ENCODE measurements around the gene FOXP4. TPM values are rescaled to one million over a fixed set of nuclear protein-coding genes. Genes with fewer than 3 reads are reported as not detected.

FOXP4 gene
- total RNA-seq, 1 experiment from 2014 or later: 0.53 TPM

GRCh38 chr6:41518118-41518517 is 28.1 kb upstream of the FOXP4 start:
- Histone ChIP-seq H3K36me3 (no peaks in the 10 kb centered on the region), H3K9me3 (no peaks in the 10 kb centered on the region), H3K4me3 (no peak overlapping the region), H3K27me3 (no peaks in the 10 kb centered on the region)
- DNase-seq: no peak

DNA sequence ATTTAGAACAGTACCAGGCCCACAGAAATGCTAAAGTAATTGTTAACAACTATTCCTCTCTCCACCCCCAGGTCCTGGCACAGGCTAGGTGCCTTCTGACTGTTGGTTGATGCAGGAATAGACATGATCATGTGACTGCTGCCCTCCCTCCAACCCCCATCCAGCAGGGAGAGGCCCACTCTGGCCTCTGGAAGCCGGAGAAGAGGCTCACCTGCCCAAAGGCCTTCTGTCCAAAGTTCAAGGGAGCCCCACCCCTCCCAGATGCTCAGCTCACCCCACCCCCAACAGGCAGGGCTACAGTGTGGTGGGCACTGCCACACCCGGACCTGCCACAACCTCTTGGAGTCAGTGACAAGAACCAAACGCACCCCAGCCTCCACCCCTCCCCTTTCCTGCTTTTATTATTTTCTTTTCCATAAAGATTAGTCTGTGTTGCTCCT is 26.9 kb upstream of the FOXP4 start:
- DNase-seq: no peak
- Histone ChIP-seq H3K4me3 (no peak overlapping the region), H3K9me3 (no peaks in the 10 kb centered on the region), H3K27me3 (no peaks in the 10 kb centered on the region), H3K36me3 (no peaks in the 10 kb centered on the region)

DNA sequence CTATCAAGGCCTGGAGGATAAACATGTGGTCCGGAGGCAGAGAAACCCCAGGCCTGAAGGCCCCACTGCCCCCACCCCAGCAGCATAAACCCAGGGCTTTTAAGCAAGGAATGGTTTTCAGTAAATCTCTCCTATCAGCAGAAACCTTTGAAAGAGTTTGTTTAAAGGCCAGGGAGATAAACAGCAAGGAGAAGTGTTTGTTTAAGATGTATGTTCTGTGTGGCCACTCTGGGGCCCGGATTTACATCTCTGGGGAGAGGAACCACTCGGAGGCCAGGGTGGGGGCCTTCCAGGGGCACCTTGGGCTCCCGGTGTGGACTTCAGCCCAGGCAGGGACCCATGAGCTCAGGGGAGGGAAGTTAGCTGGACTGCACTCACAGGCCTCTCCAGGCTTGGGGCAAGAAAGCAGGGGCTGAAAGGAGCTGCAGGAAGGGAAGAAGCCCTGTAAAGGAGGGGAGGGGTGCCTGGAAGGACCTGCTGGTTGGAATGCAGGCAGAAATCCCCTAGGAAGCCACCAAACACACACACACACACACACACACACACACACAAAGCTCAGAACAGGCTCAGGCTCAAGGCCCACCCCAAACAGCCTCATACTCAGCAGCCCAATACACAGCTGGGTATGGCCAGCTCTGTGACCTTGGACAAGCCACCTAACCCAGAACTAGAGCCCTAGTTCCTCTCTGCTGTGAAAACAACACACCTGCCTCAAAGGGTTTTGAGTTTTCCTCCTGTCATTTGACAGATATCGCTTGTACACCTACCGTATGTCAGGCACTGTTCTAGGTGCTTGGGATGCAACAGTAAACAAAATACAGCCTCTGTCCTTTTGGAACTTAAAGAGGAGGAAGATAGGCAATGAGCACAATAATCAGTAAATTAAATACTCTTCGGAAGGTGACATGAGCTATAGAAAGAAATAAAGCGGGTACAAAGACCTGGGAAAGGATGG is 26.2 kb upstream of the FOXP4 start:
- DNase-seq: no peak
- Histone ChIP-seq H3K9me3 (no peaks in the 10 kb centered on the region), H3K4me3 (no peak overlapping the region), H3K27me3 (no peaks in the 10 kb centered on the region), H3K36me3 (no peaks in the 10 kb centered on the region)

- no peak for DNase-seq
- Histone ChIP-seq H3K27me3 (no peaks in the 10 kb centered on the region), H3K9me3 (no peaks in the 10 kb centered on the region), H3K4me3 (no peak overlapping the region), H3K36me3 (no peaks in the 10 kb centered on the region)
Measured at GRCh38 chr6:41522780-41523548, 23.2 kb upstream of the FOXP4 start.

- DNase-seq: no peak
- Histone ChIP-seq H3K9me3 (no peaks in the 10 kb centered on the region), H3K27me3 (no peaks in the 10 kb centered on the region), H3K36me3 (no peaks in the 10 kb centered on the region), H3K4me3 (no peak overlapping the region)
Measured at GRCh38 chr6:41523915-41524633, 22.1 kb upstream of the FOXP4 start.

GRCh38 chr6:41524634-41525011 is 21.6 kb upstream of the FOXP4 start:
- no peak for DNase-seq
- Histone ChIP-seq H3K36me3 (no peaks in the 10 kb centered on the region), H3K27me3 (no peaks in the 10 kb centered on the region), H3K4me3 (no peak overlapping the region), H3K9me3 (no peaks in the 10 kb centered on the region)

DNA sequence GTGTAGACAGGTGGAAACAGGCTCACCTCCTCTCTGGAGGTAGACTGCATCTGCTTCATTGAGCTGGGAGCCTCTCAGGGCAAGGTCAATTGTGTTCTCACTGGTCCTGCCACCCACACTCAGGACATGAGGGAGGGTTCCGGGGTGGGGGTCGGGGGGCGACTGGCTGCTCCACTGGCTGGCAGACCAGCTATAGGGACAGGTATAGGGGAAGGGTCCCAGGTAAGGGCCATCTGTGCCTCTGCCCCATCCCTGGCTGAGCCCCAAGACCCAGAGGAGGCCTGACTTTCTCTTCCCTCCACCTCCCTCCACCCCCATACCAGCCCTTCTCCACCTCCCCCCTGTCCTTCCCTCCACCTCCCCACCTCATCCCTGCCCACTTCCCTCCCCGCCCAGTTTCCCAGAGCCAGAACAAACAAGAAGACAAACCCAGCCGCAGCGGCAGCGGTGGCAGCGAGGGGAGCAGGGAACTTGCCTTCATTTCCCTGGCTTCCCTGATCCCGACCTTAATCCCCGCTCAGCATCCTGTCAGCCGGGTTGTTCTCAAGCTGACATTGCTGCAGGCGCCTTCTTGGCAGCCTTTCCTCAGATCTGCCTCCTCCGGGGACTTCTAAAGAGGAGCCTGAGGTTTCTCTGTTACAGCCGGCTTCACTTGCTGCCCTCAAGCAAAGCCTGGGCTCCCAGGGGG is 18.3 kb upstream of the FOXP4 start:
- H3K36me3 ChIP-seq: no peaks in the 10 kb centered on the region
- H3K4me3 ChIP-seq: no peak overlapping the region
- DNase-seq: peak; percentile 19
- H3K27me3 ChIP-seq: no peaks in the 10 kb centered on the region
- no peaks in the 10 kb centered on the region for H3K9me3 ChIP-seq

DNA sequence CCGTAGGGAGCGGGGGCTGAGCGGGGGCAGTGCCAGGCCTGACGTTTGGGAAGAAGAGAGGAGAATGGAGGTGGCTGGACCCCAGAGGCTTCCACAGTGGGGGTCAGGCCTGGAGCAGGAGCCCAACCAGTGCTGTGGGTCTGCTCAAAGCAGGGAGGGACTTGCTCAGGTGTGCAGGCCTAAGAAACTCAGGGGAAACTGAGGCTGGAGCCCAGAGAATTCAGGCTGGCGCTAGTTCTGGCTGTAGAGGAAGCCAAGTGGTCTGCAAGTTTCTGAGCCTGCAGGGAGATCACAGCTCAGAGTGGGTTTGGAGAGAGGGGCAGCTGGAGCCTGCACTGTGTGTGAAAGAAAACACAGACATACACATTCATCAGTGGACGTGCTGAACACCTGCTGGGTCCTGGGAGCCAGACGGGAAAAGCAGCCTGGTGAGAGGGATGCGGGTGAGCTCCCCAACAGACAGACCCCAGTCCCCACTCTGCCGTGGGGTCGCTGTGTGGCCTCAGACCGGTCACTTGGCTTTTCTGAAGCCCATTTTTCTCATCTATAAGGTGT is 17.7 kb upstream of the FOXP4 start:
- Histone ChIP-seq H3K36me3 (no peaks in the 10 kb centered on the region), H3K27me3 (no peaks in the 10 kb centered on the region), H3K9me3 (no peaks in the 10 kb centered on the region), H3K4me3 (no peak overlapping the region)
- DNase-seq: no peak

DNA sequence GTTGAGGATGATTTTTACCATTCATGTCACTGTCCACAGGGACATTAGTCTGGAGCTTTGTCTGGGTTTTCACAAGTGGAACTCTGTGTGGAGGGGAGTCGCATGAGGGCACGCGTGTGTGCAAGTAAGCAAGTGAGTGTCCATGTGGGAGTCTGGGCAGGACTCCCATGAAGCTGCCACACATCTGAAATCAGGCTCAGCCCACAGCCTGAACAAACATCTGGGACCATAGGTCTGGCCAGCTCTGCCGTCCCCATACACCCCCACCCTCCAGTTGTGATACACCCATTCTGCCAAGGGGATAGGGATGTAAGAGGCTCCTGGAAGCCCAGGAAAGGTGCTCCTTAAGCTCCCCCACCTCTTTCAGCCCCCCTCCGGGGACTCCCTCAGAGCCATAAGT is 17.1 kb upstream of the FOXP4 start:
- no peaks in the 10 kb centered on the region for H3K36me3 ChIP-seq
- H3K27me3 ChIP-seq: no peaks in the 10 kb centered on the region

DNA sequence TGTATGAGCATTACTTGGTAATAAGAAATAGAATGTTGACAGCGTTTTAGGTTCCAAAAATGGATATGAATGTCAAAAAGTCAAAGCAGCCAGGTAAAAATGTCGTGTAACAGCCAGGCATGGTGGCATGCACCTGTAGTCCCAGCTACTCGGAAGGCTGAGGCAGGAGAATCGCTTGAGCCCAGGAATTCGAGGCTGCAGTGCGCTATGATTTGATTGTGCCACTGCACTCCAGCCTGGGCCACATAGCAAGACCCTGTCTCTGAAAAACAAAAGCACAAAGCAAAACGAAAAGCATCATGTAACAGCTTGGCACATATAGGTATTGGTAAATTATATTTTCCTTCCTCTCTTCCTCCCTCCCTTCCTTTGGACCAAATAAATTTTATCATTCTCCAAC is 16.2 kb upstream of the FOXP4 start:
- DNase-seq: no peak

More for the DNA sequence above, 17.1 kb upstream of the FOXP4 start:
- Histone ChIP-seq H3K4me3 (no peak overlapping the region), H3K9me3 (no peaks in the 10 kb centered on the region)
- DNase-seq: no peak

DNA sequence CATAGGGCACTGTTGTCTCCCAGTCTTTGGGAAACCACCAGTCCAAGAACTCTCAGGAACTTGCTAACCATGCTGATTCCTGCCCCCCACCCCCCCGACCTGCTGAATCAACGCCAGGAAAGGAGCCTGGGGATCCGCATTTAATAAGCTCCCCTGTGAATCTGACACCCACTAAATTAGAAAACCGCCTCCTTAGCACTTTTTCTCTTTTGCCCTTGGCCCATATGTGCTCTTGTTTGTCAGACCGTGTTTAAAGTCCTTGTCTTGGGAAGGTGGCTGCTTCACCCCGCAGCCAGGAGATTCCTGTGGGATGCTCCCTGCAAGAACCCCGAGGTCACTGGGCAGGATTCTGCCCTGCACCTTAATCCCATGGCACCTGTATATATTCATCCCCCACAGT is 15.7 kb upstream of the FOXP4 start:
- Histone ChIP-seq H3K27me3 (no peaks in the 10 kb centered on the region), H3K4me3 (no peak overlapping the region), H3K36me3 (no peaks in the 10 kb centered on the region), H3K9me3 (no peaks in the 10 kb centered on the region)
- DNase-seq: no peak

More for the DNA sequence above, 16.2 kb upstream of the FOXP4 start:
- no peak overlapping the region for H3K4me3 ChIP-seq
- H3K27me3 ChIP-seq: no peaks in the 10 kb centered on the region
- H3K36me3 ChIP-seq: no peaks in the 10 kb centered on the region
- H3K9me3 ChIP-seq: no peaks in the 10 kb centered on the region

- Histone ChIP-seq H3K4me3 (no peak overlapping the region), H3K9me3 (no peaks in the 10 kb centered on the region), H3K36me3 (no peaks in the 10 kb centered on the region), H3K27me3 (no peaks in the 10 kb centered on the region)
- DNase-seq: no peak
Measured at GRCh38 chr6:41531016-41531415, 15.2 kb upstream of the FOXP4 start.

- Histone ChIP-seq H3K36me3 (no peaks in the 10 kb centered on the region), H3K4me3 (no peak overlapping the region), H3K9me3 (no peaks in the 10 kb centered on the region), H3K27me3 (no peaks in the 10 kb centered on the region)
- DNase-seq: peak; percentile 24
Measured at GRCh38 chr6:41531591-41532582, 14.3 kb upstream of the FOXP4 start.

GRCh38 chr6:41535766-41536165 is 10.4 kb upstream of the FOXP4 start:
- Histone ChIP-seq H3K36me3 (no peaks in the 10 kb centered on the region), H3K9me3 (no peaks in the 10 kb centered on the region), H3K27me3 (no peaks in the 10 kb centered on the region), H3K4me3 (no peak overlapping the region)
- no peak for DNase-seq
